ENCODE results near the gene OR51B6. TPM values are rescaled to one million over a fixed set of nuclear protein-coding genes. Genes with fewer than 3 reads are reported as not detected.
"Not testable (repeated sequence)": the region's sequence is repeated elsewhere in the genome, so short reads cannot be mapped to it uniquely, and the experiment has no call there.

Gene OR51B6
- total RNA-seq, 2 experiments from 2014 or later: not detected

DNA sequence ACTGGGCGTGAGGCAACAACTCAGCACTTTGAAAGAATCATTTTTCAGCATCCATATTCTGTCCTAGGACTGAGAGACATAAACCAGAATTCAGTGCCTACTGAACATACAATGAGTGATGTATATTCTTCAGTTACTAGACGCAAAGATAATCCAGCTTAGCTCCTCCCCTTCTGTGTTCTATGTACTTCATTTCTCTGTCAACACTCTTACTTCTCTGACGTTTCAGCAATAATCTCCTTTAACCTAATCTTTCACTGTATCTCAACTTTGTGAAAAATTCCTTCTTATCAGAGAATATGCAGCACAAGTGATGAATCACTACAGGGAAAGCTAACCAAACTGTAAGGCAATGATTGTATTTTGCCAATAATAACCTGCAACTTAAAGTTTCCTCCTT lies 5.5 kb upstream of the OR51B6 start:
- Mint-ChIP-seq H3K27me3 (peaks cover 18% of the 10 kb centered on the region), H3K9me3 (no peaks in the 10 kb centered on the region), H3K4me1 (no peaks in the 10 kb centered on the region), H3K36me3 (no peaks in the 10 kb centered on the region), H3K27ac (no peak overlapping the region), H3K4me3 (no peak overlapping the region)
- DNase-seq: no peak

DNA sequence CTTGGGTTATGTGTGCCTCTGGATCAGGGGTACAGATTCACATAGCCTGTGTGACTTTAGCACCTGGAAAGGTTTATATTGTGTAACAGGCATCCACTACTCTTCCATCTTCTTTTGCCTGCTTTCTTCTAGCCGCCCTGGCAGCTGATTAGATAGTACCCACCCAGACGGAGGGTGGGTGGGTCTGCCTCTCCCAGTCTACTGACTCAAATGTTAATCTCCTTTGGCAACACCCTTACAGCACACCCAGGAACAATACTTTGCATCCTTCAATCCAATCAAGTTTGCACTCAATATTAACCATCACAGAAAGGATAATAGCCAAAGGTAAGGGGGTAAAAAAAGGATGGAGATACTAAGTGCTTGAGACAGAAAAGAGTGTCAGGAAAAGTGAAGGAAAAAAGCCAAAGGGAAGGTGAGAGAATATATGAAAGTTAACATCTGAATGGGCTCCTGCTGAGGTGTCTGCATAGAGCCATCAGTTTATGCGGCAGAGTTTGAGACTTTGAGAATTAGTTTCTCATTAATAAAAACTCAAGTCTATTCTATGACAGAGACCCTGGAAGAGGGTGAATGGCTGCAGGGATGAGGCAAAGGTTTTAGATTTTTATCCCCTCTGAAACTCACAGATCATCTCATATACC lies 2.6 kb upstream of the OR51B6 start:
- Mint-ChIP-seq H3K27ac (no peak overlapping the region), H3K9me3 (no peaks in the 10 kb centered on the region), H3K4me1 (no peaks in the 10 kb centered on the region), H3K4me3 (no peak overlapping the region), H3K36me3 (no peaks in the 10 kb centered on the region), H3K27me3 (peaks cover 15% of the 10 kb centered on the region)
- DNase-seq: no peak

- Mint-ChIP-seq H3K4me3 (no peak overlapping the region), H3K27ac (no peak overlapping the region), H3K27me3 (peaks cover 15% of the 10 kb centered on the region), H3K4me1 (no peaks in the 10 kb centered on the region), H3K9me3 (no peaks in the 10 kb centered on the region), H3K36me3 (no peaks in the 10 kb centered on the region)
- no peak for DNase-seq
These were observed 1.8 kb upstream of the OR51B6 start for GRCh38 chr11:5349550-5349949.

- DNase-seq, H3K27me3 Mint-ChIP-seq, H3K4me3 Mint-ChIP-seq, H3K36me3 Mint-ChIP-seq, H3K4me1 Mint-ChIP-seq, H3K27ac Mint-ChIP-seq, H3K9me3 Mint-ChIP-seq: not testable (repeated sequence)
These were observed 4.7 kb downstream of the OR51B6 start for GRCh38 chr11:5356031-5356430.

DNA sequence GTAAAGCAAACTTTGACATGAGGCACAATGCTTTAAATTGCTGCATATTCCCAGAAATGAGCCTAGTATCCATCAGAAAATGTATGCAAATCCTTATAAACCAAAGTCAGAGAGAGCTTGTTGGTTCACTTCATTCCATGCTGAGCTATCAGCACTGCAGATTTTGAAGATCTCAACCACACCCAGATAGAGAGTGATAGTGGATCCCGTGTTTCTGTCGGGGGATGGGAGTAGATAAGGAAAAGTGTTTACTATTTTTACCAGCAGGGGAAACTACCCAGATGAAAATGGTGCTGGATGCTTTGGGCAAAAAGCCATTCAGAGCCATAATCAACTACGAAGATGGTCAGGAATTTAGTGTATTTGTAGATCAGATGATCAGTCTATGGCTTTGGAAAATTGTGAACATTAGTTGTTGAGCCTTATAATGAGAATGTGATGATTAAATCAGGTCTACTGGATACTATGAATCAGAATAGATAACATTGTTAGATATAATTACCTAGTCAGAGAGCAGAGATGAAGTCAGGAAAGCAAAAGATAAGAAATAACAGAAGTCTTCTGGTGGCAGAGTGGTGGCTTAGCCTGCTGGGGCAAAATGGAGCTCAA lies 10.8 kb downstream of the OR51B6 start:
- DNase-seq: no peak
- H3K36me3 Mint-ChIP-seq: no peaks in the 10 kb centered on the region
- H3K27ac Mint-ChIP-seq: no peak overlapping the region
- H3K4me1 Mint-ChIP-seq: no peaks in the 10 kb centered on the region
- H3K27me3 Mint-ChIP-seq: peaks cover 8% of the 10 kb centered on the region
- H3K9me3 Mint-ChIP-seq: peaks cover 4% of the 10 kb centered on the region
- no peak overlapping the region for H3K4me3 Mint-ChIP-seq

DNA sequence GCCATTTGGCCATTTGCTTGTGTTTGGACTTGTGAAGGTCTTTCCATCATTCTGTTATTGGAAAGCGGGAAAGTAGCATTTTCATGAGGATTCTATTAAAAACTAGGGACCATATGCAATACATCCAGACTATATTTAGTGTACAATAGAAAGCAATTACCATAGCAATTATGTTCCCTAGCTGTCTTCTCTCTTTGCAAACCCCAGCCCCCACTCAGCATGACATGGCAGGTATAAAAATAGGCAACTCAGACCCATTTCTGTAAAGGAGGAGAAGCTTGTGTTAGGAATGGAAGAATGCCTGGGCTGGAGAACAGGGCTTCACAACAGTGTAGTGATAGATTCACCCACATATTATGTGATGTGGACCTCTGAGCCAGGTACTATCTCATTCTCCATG lies 12.4 kb downstream of the OR51B6 start:
- Mint-ChIP-seq H3K4me1 (no peaks in the 10 kb centered on the region), H3K9me3 (peaks cover 3% of the 10 kb centered on the region), H3K36me3 (no peaks in the 10 kb centered on the region), H3K27ac (no peak overlapping the region), H3K4me3 (no peak overlapping the region), H3K27me3 (peaks cover 8% of the 10 kb centered on the region)
- no peak for DNase-seq

- no peaks in the 10 kb centered on the region for H3K4me1 Mint-ChIP-seq
- no peak overlapping the region for H3K27ac Mint-ChIP-seq
- DNase-seq: no peak
- H3K36me3 Mint-ChIP-seq: no peaks in the 10 kb centered on the region
- H3K4me3 Mint-ChIP-seq: no peak overlapping the region
- H3K27me3 Mint-ChIP-seq: peaks cover 8% of the 10 kb centered on the region
- H3K9me3 Mint-ChIP-seq: peaks cover 3% of the 10 kb centered on the region
These were observed 12.9 kb downstream of the OR51B6 start for GRCh38 chr11:5364214-5364613.

GRCh38 chr11:5366365-5366764 lies 15.1 kb downstream of the OR51B6 start:
- H3K9me3 Mint-ChIP-seq, H3K4me1 Mint-ChIP-seq, H3K27ac Mint-ChIP-seq, H3K36me3 Mint-ChIP-seq, H3K4me3 Mint-ChIP-seq, DNase-seq, H3K27me3 Mint-ChIP-seq: not testable (repeated sequence)

- Mint-ChIP-seq H3K27ac (no peak overlapping the region), H3K27me3 (peaks cover 10% of the 10 kb centered on the region), H3K4me3 (no peak overlapping the region), H3K4me1 (no peaks in the 10 kb centered on the region), H3K9me3 (no peaks in the 10 kb centered on the region), H3K36me3 (no peaks in the 10 kb centered on the region)
- no peak for DNase-seq
These were observed 15.5 kb downstream of the OR51B6 start for GRCh38 chr11:5366856-5367255.

DNA sequence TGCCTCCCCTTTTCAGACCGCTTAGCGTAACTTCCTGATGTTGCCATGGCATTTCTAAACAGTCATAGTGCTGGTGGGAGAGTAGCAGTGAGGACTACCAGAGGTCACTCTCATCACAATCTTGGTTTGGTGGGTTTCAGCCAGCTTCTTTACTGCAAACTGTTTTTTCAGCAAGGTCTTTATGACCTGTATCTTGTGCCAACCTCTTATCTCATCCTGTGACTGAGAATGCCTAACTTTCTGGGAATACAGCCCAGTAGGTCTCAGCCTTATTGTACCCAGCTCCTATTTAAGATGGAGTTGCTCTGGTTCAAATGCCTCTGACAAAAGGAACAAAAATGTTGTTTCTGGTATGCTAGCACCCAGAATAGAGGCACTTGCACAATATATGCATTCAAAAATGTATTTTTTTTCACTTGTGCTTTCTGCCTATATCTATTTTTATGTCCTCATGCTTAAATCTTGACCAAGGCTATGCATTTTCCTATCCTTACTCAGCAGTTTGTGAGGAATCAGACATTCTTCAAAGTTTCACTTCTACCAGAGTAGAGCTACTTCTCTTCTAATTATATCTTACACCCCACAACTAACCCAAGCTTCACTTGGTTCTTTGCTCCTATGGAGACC lies 16.3 kb downstream of the OR51B6 start:
- Mint-ChIP-seq H3K27me3 (peaks cover 13% of the 10 kb centered on the region), H3K9me3 (no peaks in the 10 kb centered on the region), H3K27ac (no peak overlapping the region), H3K4me1 (no peaks in the 10 kb centered on the region), H3K4me3 (no peak overlapping the region), H3K36me3 (no peaks in the 10 kb centered on the region)
- no peak for DNase-seq

DNA sequence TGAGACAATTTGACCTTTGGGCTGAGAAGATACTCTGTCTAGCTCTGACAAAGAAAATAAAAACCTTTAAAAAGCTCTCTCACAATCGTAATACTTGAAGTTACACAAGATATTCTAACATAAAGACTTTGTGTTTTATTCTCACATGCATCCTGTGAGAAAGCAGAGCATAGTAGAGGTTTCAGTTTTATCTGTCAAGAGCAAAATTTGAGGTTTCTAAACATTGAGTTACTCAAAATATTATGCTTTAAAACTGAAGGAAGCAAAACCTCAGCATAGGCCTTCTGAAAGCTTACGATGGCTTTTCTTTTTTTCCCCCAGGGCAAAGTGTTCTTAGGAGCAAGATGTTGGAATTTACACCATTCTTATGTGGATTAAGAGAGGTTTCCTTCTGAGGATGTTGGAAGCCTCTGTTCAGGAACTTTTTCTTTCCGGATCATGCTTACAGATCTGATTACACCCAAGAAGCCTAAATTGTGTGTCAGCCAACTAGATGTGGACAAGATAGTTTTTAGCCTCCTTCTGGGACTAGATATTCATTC lies 17.3 kb downstream of the OR51B6 start:
- Mint-ChIP-seq H3K4me3 (no peak overlapping the region), H3K27me3 (peaks cover 18% of the 10 kb centered on the region), H3K4me1 (no peaks in the 10 kb centered on the region), H3K9me3 (no peaks in the 10 kb centered on the region), H3K27ac (no peak overlapping the region), H3K36me3 (no peaks in the 10 kb centered on the region)
- no peak for DNase-seq

- DNase-seq: no peak
- H3K4me3 Mint-ChIP-seq: no peak overlapping the region
- H3K27ac Mint-ChIP-seq: no peak overlapping the region
- H3K9me3 Mint-ChIP-seq: no peaks in the 10 kb centered on the region
- peaks cover 18% of the 10 kb centered on the region for H3K27me3 Mint-ChIP-seq
- no peaks in the 10 kb centered on the region for H3K4me1 Mint-ChIP-seq
- no peaks in the 10 kb centered on the region for H3K36me3 Mint-ChIP-seq
These were observed 18.5 kb downstream of the OR51B6 start for GRCh38 chr11:5369789-5370188.

DNA sequence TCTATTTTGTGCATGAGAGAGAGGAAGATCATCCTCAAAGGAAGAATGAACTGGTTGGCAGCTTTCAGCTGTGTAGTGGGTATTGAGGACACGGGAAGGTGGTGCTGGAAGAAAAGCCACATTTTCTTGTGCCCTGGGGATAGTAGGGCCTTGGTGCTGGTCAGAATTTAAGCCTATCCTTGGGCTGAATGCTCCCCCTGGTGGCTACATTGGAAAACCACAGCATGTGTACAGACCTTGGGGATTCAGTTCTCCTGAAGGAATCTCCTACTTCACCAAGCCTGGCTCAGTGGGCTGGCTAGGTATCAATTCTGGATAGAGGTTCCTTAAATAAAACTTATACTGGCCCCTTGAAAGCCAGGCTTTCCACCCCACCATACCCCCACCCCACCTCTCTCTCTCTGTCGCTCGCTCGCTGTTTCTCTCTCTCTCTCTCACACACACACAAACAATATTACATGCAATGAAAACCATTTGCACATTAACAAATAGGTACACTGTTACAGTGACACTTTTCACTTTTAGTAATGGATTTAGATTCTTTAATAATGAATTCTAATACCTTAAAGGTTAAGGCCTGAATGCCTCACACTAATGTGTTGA lies 29.5 kb downstream of the OR51B6 start:
- DNase-seq: peak; percentile 27
- no peaks in the 10 kb centered on the region for H3K4me1 Mint-ChIP-seq

DNA sequence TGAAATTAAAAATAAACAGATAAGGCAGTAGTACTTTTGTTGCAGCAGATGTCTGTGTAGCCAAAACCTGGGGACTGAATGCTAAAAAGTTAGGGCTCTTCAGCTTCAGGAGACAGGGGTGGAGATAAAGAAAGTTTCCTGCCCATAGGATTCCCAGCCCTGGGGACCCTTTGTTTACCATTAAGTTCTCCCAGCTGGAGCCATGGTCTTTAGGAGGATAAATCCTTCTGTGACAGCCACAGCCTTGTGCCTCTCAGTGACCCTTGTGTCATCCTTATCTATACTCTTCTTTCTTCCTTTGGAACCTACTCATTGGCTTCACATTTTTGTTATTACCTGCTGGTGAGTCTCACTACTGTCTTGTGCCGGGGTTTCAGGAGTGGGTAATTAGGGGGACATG lies 32.3 kb downstream of the OR51B6 start, which contains the start of gene OR51M1:
OR51M1 (plus strand) TSS at position 237 of the 400 bp plus-strand sequence. CDS start 5,587 bp downstream, outside the sequence.
- no peaks in the 10 kb centered on the region for H3K4me1 Mint-ChIP-seq

More for the DNA sequence above, 29.5 kb downstream of the OR51B6 start:
- H3K9me3 Mint-ChIP-seq: no peaks in the 10 kb centered on the region
- no peaks in the 10 kb centered on the region for H3K27me3 Mint-ChIP-seq
- no peak overlapping the region for H3K4me3 Mint-ChIP-seq
- no peak overlapping the region for H3K27ac Mint-ChIP-seq
- no peaks in the 10 kb centered on the region for H3K36me3 Mint-ChIP-seq

DNA sequence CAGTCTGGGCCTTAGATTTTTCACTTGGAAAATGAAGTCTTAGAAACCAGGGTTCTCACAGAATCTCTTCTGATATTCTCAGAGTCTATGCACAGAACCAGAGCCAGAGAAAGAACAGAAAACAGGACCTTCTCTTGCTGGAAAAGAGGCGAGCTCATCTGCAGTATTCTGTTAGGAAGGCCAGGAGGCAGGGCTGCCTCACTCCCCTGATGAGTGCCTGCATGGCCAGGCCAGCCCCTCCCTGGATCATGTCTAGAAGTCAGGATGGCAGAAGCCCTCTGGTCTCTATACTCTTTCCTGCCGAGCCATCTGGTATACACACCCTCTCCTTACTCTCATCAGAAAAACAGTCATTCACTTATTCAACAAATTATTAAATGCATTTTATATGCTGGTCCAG lies 33.0 kb downstream of the OR51B6 start:
- Mint-ChIP-seq H3K4me1 (no peaks in the 10 kb centered on the region), H3K27ac (no peak overlapping the region)

More for the DNA sequence above, 32.3 kb downstream of the OR51B6 start, which contains the start of gene OR51M1:
- Mint-ChIP-seq H3K36me3 (no peaks in the 10 kb centered on the region), H3K27ac (no peak within 1 kb of the TSS), H3K9me3 (no peaks in the 10 kb centered on the region), H3K4me3 (no peak within 1 kb of the TSS), H3K27me3 (no peaks in the 10 kb centered on the region)
- no peak for DNase-seq

More for the DNA sequence above, 33.0 kb downstream of the OR51B6 start:
- Mint-ChIP-seq H3K27me3 (no peaks in the 10 kb centered on the region), H3K36me3 (no peaks in the 10 kb centered on the region), H3K9me3 (no peaks in the 10 kb centered on the region), H3K4me3 (no peak overlapping the region)
- no peak for DNase-seq
